HepG2 (cell line): ENCODE measurements around the gene DAO. TPM values are rescaled to one million over a fixed set of nuclear protein-coding genes. Genes with fewer than 3 reads are reported as not detected.

Experiments used
- CCDC6 ChIP-seq: sonication (generic); formaldehyde crosslinking; IDR thresholded peaks from 2 replicates; pipeline ENCODE4 v1.8.1; 2022; ENCODE audit warnings: mild to moderate bottlenecking, missing genetic modification reagents, moderate library complexity
- CTCF ChIP-seq: sonication (generic); formaldehyde crosslinking; IDR thresholded peaks from 2 replicates; pipeline ENCODE4 v1.5.0; 2020; ENCODE audit warnings: mild to moderate bottlenecking, missing genetic modification reagents, moderate library complexity
- MTA1 ChIP-seq: sonication (generic); formaldehyde crosslinking; IDR thresholded peaks from 2 replicates; pipeline ENCODE4 v1.4.0; 2020; ENCODE audit warnings: missing genetic modification reagents, mild to moderate bottlenecking, borderline replicate concordance
- PAX8 ChIP-seq: sonication (generic); formaldehyde crosslinking; IDR thresholded peaks from 2 replicates; pipeline ENCODE4 v1.8.0; 2022; ENCODE audit warnings: mild to moderate bottlenecking, missing genetic modification reagents, borderline replicate concordance
- RFX1 ChIP-seq: fragments of 450-650 bp; IDR thresholded peaks from 2 replicates; pipeline ENCODE4 v1.6.1; 2017
- TARDBP ChIP-seq: sonication (generic); formaldehyde crosslinking; IDR thresholded peaks from 2 replicates; pipeline ENCODE4 v1.8.0; 2022; ENCODE audit warnings: mild to moderate bottlenecking, missing genetic modification reagents
- THAP9 ChIP-seq: sonication (generic); formaldehyde crosslinking; IDR thresholded peaks from 2 replicates; pipeline ENCODE4; 2020; ENCODE audit warnings: missing genetic modification reagents, mild to moderate bottlenecking, borderline replicate concordance
- TOPORS ChIP-seq: sonication (generic); formaldehyde crosslinking; IDR thresholded peaks from 2 replicates; pipeline ENCODE4 v1.8.0; 2023; ENCODE audit warnings: mild to moderate bottlenecking, missing genetic modification reagents
- ZFY ChIP-seq: sonication (generic); formaldehyde crosslinking; IDR thresholded peaks from 2 replicates; pipeline ENCODE4 v1.4.0; 2020; ENCODE audit warnings: missing genetic modification reagents
- ZMAT3 ChIP-seq: sonication (generic); formaldehyde crosslinking; conservative IDR thresholded peaks from 2 replicates; pipeline ENCODE4 v1.7.0; 2021; ENCODE audit warnings: missing genetic modification reagents
- ZNF337 ChIP-seq: sonication (generic); formaldehyde crosslinking; IDR thresholded peaks from 2 replicates; pipeline ENCODE4 v1.5.1; 2020; ENCODE audit warnings: missing genetic modification reagents, low read depth, mild to moderate bottlenecking, borderline replicate concordance
- ZNF501 ChIP-seq: sonication (generic); formaldehyde crosslinking; IDR thresholded peaks from 2 replicates; pipeline ENCODE4 v1.5.1; 2020; ENCODE audit warnings: mild to moderate bottlenecking, moderate library complexity, missing genetic modification reagents
- ZNF547 ChIP-seq: sonication (generic); formaldehyde crosslinking; IDR thresholded peaks from 2 replicates; pipeline ENCODE4 v1.5.1; 2020; ENCODE audit warnings: mild to moderate bottlenecking, missing genetic modification reagents
- ZNF644 ChIP-seq: IDR thresholded peaks from 2 replicates; pipeline ENCODE4 v1.6.1; 2016; ENCODE audit warnings: low read depth
- ZNF746 ChIP-seq: sonication (generic); formaldehyde crosslinking; IDR thresholded peaks from 2 replicates; pipeline ENCODE4 v1.8.0; 2022; ENCODE audit warnings: mild to moderate bottlenecking, missing genetic modification reagents
- ZNF749 ChIP-seq: sonication (generic); formaldehyde crosslinking; IDR thresholded peaks from 2 replicates; pipeline ENCODE4 v1.8.0; 2022; ENCODE audit warnings: mild to moderate bottlenecking, missing genetic modification reagents, moderate library complexity, borderline replicate concordance
- ZNF773 ChIP-seq: sonication (generic); formaldehyde crosslinking; IDR thresholded peaks from 2 replicates; pipeline ENCODE4 v1.4.0; 2020; ENCODE audit warnings: missing genetic modification reagents, borderline replicate concordance
- polyA plus RNA-seq, 8 experiments: library from polyadenylated mRNA; depleted of rRNA in 3 of 8; stranded (reverse) in 7 of 8; unstranded in 1 of 8; fragments of >200 nt; fragmentation: Illumina TruSeq in 4 of 8; extraction: Trizol in 4 of 8; gene quantifications; 2 replicates each; pipeline versions ENCODE4 v1.2.1 to v1.2.3, GENCODE V29; 2011 to 2016; ENCODE audit warnings: low read depth in 4 of 8, missing spikeins in 1 of 8, mixed read lengths in 1 of 8; ENCODE audit not compliant: insufficient read depth in 1 of 8
- total RNA-seq, 5 experiments: library from RNA; depleted of rRNA; stranded (reverse); fragments of >200 nt; fragmentation: Illumina TruSeq; extraction: Trizol; gene quantifications; 2 replicates each; pipeline ENCODE4 v1.2.3, GENCODE V29; 2016; ENCODE audit warnings: low read depth in 1 of 5
- TF ChIP-seq, protein P1 (sequence below): sonication (generic); formaldehyde crosslinking; IDR thresholded peaks from 2 replicates; pipeline ENCODE4 v1.4.0; 2020; ENCODE audit warnings: mild to moderate bottlenecking, missing genetic modification reagents
- TF ChIP-seq, protein P2 (sequence below): sonication (generic); formaldehyde crosslinking; IDR thresholded peaks from 2 replicates; pipeline ENCODE4 v1.4.0; 2020; ENCODE audit warnings: missing genetic modification reagents, borderline replicate concordance

Gene DAO
- total and polyA plus RNA-seq, 2 of the 13 experiments (the other 11 are each of a cell fraction or from before 2014, with no cell fraction given) = 0.34 to 0.82 TPM

- peak; percentile 17; the same call in 1 of the 2 replicates for TF ChIP-seq MTA1 (CRISPR knock-in tag)
- no peak for TF ChIP-seq ZMAT3 (CRISPR knock-in tag)
- TF ChIP-seq, protein P1, sequence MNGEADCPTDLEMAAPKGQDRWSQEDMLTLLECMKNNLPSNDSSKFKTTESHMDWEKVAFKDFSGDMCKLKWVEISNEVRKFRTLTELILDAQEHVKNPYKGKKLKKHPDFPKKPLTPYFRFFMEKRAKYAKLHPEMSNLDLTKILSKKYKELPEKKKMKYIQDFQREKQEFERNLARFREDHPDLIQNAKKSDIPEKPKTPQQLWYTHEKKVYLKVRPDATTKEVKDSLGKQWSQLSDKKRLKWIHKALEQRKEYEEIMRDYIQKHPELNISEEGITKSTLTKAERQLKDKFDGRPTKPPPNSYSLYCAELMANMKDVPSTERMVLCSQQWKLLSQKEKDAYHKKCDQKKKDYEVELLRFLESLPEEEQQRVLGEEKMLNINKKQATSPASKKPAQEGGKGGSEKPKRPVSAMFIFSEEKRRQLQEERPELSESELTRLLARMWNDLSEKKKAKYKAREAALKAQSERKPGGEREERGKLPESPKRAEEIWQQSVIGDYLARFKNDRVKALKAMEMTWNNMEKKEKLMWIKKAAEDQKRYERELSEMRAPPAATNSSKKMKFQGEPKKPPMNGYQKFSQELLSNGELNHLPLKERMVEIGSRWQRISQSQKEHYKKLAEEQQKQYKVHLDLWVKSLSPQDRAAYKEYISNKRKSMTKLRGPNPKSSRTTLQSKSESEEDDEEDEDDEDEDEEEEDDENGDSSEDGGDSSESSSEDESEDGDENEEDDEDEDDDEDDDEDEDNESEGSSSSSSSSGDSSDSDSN (CRISPR knock-in tag) = peak; percentile 37; the same call in 1 of the 2 replicates
- TF ChIP-seq ZNF773 (CRISPR knock-in tag) = no peak
- no peak for TF ChIP-seq ZNF644
- TF ChIP-seq, protein P2, sequence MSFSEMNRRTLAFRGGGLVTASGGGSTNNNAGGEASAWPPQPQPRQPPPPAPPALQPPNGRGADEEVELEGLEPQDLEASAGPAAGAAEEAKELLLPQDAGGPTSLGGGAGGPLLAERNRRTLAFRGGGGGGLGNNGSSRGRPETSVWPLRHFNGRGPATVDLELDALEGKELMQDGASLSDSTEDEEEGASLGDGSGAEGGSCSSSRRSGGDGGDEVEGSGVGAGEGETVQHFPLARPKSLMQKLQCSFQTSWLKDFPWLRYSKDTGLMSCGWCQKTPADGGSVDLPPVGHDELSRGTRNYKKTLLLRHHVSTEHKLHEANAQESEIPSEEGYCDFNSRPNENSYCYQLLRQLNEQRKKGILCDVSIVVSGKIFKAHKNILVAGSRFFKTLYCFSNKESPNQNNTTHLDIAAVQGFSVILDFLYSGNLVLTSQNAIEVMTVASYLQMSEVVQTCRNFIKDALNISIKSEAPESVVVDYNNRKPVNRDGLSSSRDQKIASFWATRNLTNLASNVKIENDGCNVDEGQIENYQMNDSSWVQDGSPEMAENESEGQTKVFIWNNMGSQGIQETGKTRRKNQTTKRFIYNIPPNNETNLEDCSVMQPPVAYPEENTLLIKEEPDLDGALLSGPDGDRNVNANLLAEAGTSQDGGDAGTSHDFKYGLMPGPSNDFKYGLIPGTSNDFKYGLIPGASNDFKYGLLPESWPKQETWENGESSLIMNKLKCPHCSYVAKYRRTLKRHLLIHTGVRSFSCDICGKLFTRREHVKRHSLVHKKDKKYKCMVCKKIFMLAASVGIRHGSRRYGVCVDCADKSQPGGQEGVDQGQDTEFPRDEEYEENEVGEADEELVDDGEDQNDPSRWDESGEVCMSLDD (CRISPR knock-in tag) = peak; percentile 44; the same call in 1 of the 2 replicates
- no peak for TF ChIP-seq ZNF337
- 0 out of 2 replicates have a peak, but pooled peaks have one; percentile 67 for TF ChIP-seq ZNF749 (CRISPR knock-in tag)
- peak; percentile 14; the same call in 1 of the 2 replicates for TF ChIP-seq CTCF (CRISPR knock-in tag)
- TF ChIP-seq TARDBP (CRISPR knock-in tag) = peak; percentile 59; the same call in 1 of the 2 replicates
- TF ChIP-seq ZFY (CRISPR knock-in tag) = peak; percentile 24; the same call in 1 of the 2 replicates
- no peak for TF ChIP-seq RFX1
- peak; percentile 58; the same call in 1 of the 2 replicates for TF ChIP-seq THAP9
- peak; percentile 18; the same call in 1 of the 2 replicates for TF ChIP-seq CCDC6 (CRISPR knock-in tag)
- 0 out of 2 replicates have a peak, but pooled peaks have one; percentile 9 for TF ChIP-seq ZNF746 (CRISPR knock-in tag)
- TF ChIP-seq PAX8 (CRISPR knock-in tag) = no peak
- peak; percentile 48; the same call in 1 of the 2 replicates for TF ChIP-seq TOPORS (CRISPR knock-in tag)
- TF ChIP-seq ZNF501 (CRISPR knock-in tag) = peak; percentile 50; the same call in 1 of the 2 replicates
- TF ChIP-seq ZNF547 (CRISPR knock-in tag) = no peak
These were observed 23.3 kb upstream of the DAO start (continued) for GRCh38 chr12:108856428-108857157.
